Loucy (cell line): Measurements from ENCODE around the gene PAX2.

Experiments
- H2AFZ ChIP-seq: fragments of 200-600 bp; sonication (generic); 2 replicates; pipeline ENCODE4 v1.6.0; 2016; ENCODE audit warnings: antibody characterized with exemption, mild to moderate bottlenecking, low read length, moderate library complexity
- H3F3A ChIP-seq: fragments of 200-600 bp; 2 replicates; pipeline ENCODE4 v1.6.0; 2016; ENCODE audit warnings: antibody characterized with exemption, low read depth, mild to moderate bottlenecking
- H3K27me3 ChIP-seq: fragments of 200-600 bp; sonication (generic); 2 replicates; pipeline ENCODE4 v1.6.1; 2014; ENCODE audit warnings: low read length, mild to moderate bottlenecking; ENCODE audit not compliant: insufficient read depth, poor library complexity, severe bottlenecking
- H3K36me3 ChIP-seq: fragments of 200-600 bp; sonication (generic); 2 replicates; pipeline ENCODE4 v1.6.1; 2016; ENCODE audit warnings: low read length; ENCODE audit not compliant: insufficient read depth
- H3K4me1 ChIP-seq: fragments of 200-600 bp; sonication (generic); 2 replicates; pipeline ENCODE4 v1.5.1; 2014; ENCODE audit warnings: low read length, mild to moderate bottlenecking; ENCODE audit not compliant: insufficient read depth, poor library complexity, severe bottlenecking
- H3K4me2 ChIP-seq: fragments of 200-600 bp; sonication (generic); 2 replicates; pipeline ENCODE4 v1.6.0; 2014; ENCODE audit warnings: antibody characterized with exemption, low read length, low read depth, mild to moderate bottlenecking; ENCODE audit not compliant: poor library complexity, severe bottlenecking
- H3K4me3 ChIP-seq: fragments of 200-600 bp; sonication (generic); 2 replicates; pipeline ENCODE4 v1.5.1; 2014; ENCODE audit warnings: low read length, mild to moderate bottlenecking, mixed read lengths; ENCODE audit not compliant: poor library complexity, severe bottlenecking
- H3K79me2 ChIP-seq: fragments of 200-600 bp; sonication (generic); 2 replicates; pipeline ENCODE4 v1.6.1; 2014; ENCODE audit warnings: low read length; ENCODE audit not compliant: insufficient read depth
- H3K9ac ChIP-seq: fragments of 200-600 bp; sonication (generic); 2 replicates; pipeline ENCODE4 v1.6.0; 2014; ENCODE audit warnings: mild to moderate bottlenecking, low read depth, low read length, moderate library complexity; ENCODE audit not compliant: poor library complexity, severe bottlenecking
- H3K9me2 ChIP-seq: fragments of 200-600 bp; sonication (generic); replicated peaks from 2 replicates; pipeline ENCODE4 v1.6.1; 2016; ENCODE audit warnings: low read depth, low read length, mixed read lengths
- H3K9me3 ChIP-seq: fragments of 200-600 bp; sonication (generic); 2 replicates; pipeline ENCODE4 v1.6.1; 2014; ENCODE audit warnings: mild to moderate bottlenecking, antibody characterized with exemption, low read length, low read depth; ENCODE audit not compliant: insufficient read depth
- H4K20me1 ChIP-seq: fragments of 200-600 bp; sonication (generic); 2 replicates; pipeline ENCODE4 v1.6.0; 2014; ENCODE audit warnings: antibody characterized with exemption, low read length, mild to moderate bottlenecking; ENCODE audit not compliant: insufficient read depth, poor library complexity, severe bottlenecking
- EZH2phosphoT487 ChIP-seq: fragments of 200-600 bp; IDR thresholded peaks from 2 replicates; pipeline ENCODE4 v1.6.1; 2018; ENCODE audit warnings: antibody characterized with exemption, mild to moderate bottlenecking, moderate library complexity, borderline replicate concordance
- TF ChIP-seq, protein P1 (sequence below): fragments of 200-600 bp; sonication (generic); conservative IDR thresholded peaks from 2 replicates; pipeline ENCODE4 v1.5.1; 2014; ENCODE audit warnings: mild to moderate bottlenecking, antibody characterized with exemption, low read length

The PAX2 gene

GRCh38 chr10:100723180-100723579 lies 22.2 kb upstream of the PAX2 start:
- no peaks in the 10 kb centered on the region for H3K79me2 ChIP-seq
- no peaks in the 10 kb centered on the region for H3K9me3 ChIP-seq
- H4K20me1 ChIP-seq = no peaks in the 10 kb centered on the region
- no peak overlapping the region for H3K4me2 ChIP-seq
- H3K27me3 ChIP-seq = no peaks in the 10 kb centered on the region
- no peak overlapping the region for H2AFZ ChIP-seq
- no peak overlapping the region for H3K9ac ChIP-seq
- no peaks in the 10 kb centered on the region for H3K36me3 ChIP-seq
- H3F3A ChIP-seq = no peaks in the 10 kb centered on the region
- no peak overlapping the region for H3K4me3 ChIP-seq
- no peaks in the 10 kb centered on the region for H3K9me2 ChIP-seq
- H3K4me1 ChIP-seq = no peaks in the 10 kb centered on the region
- TF ChIP-seq, protein P1, sequence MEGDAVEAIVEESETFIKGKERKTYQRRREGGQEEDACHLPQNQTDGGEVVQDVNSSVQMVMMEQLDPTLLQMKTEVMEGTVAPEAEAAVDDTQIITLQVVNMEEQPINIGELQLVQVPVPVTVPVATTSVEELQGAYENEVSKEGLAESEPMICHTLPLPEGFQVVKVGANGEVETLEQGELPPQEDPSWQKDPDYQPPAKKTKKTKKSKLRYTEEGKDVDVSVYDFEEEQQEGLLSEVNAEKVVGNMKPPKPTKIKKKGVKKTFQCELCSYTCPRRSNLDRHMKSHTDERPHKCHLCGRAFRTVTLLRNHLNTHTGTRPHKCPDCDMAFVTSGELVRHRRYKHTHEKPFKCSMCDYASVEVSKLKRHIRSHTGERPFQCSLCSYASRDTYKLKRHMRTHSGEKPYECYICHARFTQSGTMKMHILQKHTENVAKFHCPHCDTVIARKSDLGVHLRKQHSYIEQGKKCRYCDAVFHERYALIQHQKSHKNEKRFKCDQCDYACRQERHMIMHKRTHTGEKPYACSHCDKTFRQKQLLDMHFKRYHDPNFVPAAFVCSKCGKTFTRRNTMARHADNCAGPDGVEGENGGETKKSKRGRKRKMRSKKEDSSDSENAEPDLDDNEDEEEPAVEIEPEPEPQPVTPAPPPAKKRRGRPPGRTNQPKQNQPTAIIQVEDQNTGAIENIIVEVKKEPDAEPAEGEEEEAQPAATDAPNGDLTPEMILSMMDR = no peak
- TF ChIP-seq EZH2phosphoT487 = no peak

DNA sequence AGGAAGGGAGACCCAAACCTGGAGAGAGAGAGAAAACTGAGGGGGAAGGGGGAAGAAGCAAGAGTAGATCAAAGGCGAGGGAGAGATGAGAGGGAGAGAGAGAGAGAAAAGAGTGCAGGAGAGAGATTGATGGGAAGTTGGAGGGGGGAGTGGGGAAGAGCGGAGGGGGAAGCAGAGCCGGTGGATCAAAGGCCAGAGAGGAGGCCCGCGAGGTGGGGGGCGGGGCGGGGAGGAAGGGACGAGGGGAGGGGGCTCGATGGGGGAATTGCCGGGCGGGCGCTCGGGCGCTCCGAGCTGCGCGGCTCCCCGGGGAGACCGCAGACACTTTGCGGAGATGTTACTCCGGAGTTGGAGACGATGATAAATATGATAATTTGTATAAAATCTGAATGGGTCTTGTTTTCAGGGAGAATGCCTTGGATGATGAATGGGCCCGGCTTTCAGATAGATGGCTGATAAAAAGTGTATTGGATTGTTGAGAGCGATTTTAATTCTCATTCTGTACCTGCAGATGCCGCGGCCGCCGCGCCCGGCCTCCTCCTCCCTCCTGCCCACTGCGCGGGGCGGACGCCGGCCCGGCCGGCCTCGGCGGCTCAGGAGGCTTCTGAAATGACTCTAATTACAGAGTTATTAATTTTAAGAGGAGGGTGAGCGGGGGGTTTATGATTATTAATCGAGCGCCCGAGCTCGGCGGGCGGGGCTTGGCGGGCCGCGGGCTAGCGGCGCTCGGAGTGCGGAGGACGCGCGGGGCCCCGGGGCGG lies 21.4 kb upstream of the PAX2 start:
- Histone ChIP-seq H2AFZ (no peak overlapping the region), H3F3A (no peaks in the 10 kb centered on the region), H3K9ac (no peak overlapping the region), H3K4me3 (no peak overlapping the region), H3K9me3 (no peaks in the 10 kb centered on the region), H3K36me3 (no peaks in the 10 kb centered on the region), H3K79me2 (no peaks in the 10 kb centered on the region), H3K4me2 (no peak overlapping the region), H3K9me2 (no peaks in the 10 kb centered on the region), H4K20me1 (no peaks in the 10 kb centered on the region), H3K27me3 (no peaks in the 10 kb centered on the region), H3K4me1 (no peaks in the 10 kb centered on the region)
- no peak for TF ChIP-seq EZH2phosphoT487
- TF ChIP-seq, protein P1 = no peak

DNA sequence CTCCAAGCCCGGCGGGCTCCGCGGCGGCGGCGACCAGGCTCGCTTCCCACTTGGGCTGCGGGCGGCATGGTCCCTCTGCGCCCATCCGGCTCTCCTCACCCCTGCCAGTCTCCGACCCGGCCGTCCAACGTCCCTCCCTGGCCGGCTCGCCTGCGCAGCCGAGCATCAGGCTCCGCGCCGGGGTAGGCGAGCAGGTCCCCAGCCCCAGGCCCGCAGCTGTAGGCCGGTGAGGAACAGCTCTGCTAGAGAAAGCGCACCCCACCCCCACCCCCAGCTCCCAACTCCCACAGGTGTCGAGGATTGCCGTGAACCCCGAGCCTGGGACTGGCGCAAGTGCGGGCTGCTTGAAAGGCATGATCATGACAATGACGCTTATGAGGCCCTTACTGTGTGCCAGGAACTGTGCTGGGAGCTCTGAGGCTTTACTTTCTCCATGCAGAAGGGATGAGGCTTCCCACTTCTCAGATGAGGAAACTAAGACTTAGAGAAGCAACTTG lies 20.8 kb upstream of the PAX2 start:
- H3K36me3 ChIP-seq = no peaks in the 10 kb centered on the region
- H3F3A ChIP-seq = no peaks in the 10 kb centered on the region
- no peak for TF ChIP-seq EZH2phosphoT487
- TF ChIP-seq, protein P1 = no peak
- H3K9me2 ChIP-seq = no peaks in the 10 kb centered on the region
- no peak overlapping the region for H3K4me2 ChIP-seq
- no peaks in the 10 kb centered on the region for H4K20me1 ChIP-seq
- H3K79me2 ChIP-seq = no peaks in the 10 kb centered on the region
- H3K4me3 ChIP-seq = no peak overlapping the region
- no peaks in the 10 kb centered on the region for H3K27me3 ChIP-seq
- H3K9me3 ChIP-seq = no peaks in the 10 kb centered on the region
- H3K4me1 ChIP-seq = no peaks in the 10 kb centered on the region
- H2AFZ ChIP-seq = no peak overlapping the region
- no peak overlapping the region for H3K9ac ChIP-seq
